Forelimb muscle (tissue), 1 donor: Measurements from ENCODE around the gene SNX9. TPM values are rescaled to one million over a fixed set of nuclear protein-coding genes. Genes with fewer than 3 reads are reported as not detected.
"Not testable (repeated sequence)": the region's sequence is repeated elsewhere in the genome, so short reads cannot be mapped to it uniquely, and the experiment has no call there.

Source experiments
- DNase-seq: peaks from one replicate; pipeline ENCODE4 v3.0.0-alpha.2; 2013; ENCODE audit warnings: low read depth
- polyA plus RNA-seq: library from polyadenylated mRNA; unstranded; fragments of 120-200 nt; gene quantifications from one replicate; pipeline ENCODE4 v1.2.1, GENCODE V29; 2013; ENCODE audit not compliant: insufficient read length

The SNX9 gene
- polyA plus RNA-seq, 1 donor, result 19.8 TPM

- DNase-seq, result peak; percentile 76
These were observed 98.8 kb downstream of the SNX9 start for GRCh38 chr6:157921685-157922367.

GRCh38 chr6:157925771-157926170 lies 102.7 kb downstream of the SNX9 start:
- no peak for DNase-seq

GRCh38 chr6:157927011-157927410 lies 104.0 kb downstream of the SNX9 start:
- DNase-seq, result no peak

GRCh38 chr6:157928428-157928827 lies 105.4 kb downstream of the SNX9 start:
- DNase-seq, result no peak

GRCh38 chr6:157929076-157929475 lies 106.0 kb downstream of the SNX9 start:
- no peak for DNase-seq

GRCh38 chr6:157929765-157930319 lies 106.8 kb downstream of the SNX9 start:
- no peak for DNase-seq

GRCh38 chr6:157935786-157936185 lies 112.7 kb downstream of the SNX9 start:
- no peak for DNase-seq

- no peak for DNase-seq
These were observed 114.3 kb downstream of the SNX9 start for GRCh38 chr6:157937318-157937717.

- no peak for DNase-seq
These were observed 114.9 kb downstream of the SNX9 start for GRCh38 chr6:157937916-157938315.

- not testable (repeated sequence) for DNase-seq
These were observed 117.5 kb downstream of the SNX9 start for GRCh38 chr6:157940375-157941036.

GRCh38 chr6:157941101-157941863 lies 118.2 kb downstream of the SNX9 start:
- no peak for DNase-seq

GRCh38 chr6:157942351-157942750 lies 119.3 kb downstream of the SNX9 start:
- no peak for DNase-seq

GRCh38 chr6:157943249-157943963 lies 120.4 kb downstream of the SNX9 start:
- no peak for DNase-seq

- no peak for DNase-seq
These were observed 120.9 kb downstream of the SNX9 start for GRCh38 chr6:157943964-157944283.

GRCh38 chr6:157944983-157945931 lies 122.2 kb downstream of the SNX9 start:
- DNase-seq, result no peak

GRCh38 chr6:157946053-157946617 lies 123.1 kb downstream of the SNX9 start:
- DNase-seq, result no peak

GRCh38 chr6:157946865-157947532 lies 124.0 kb downstream of the SNX9 start:
- no peak for DNase-seq

- not testable (repeated sequence) for DNase-seq
These were observed 127.9 kb downstream of the SNX9 start for GRCh38 chr6:157950899-157951298.

- DNase-seq, result no peak
These were observed 128.8 kb downstream of the SNX9 start for GRCh38 chr6:157951828-157952227.

GRCh38 chr6:157952861-157953351 lies 129.9 kb downstream of the SNX9 start:
- DNase-seq, result no peak
